AG10803 (cell line): ENCODE measurements around the gene PNPLA1.

Experiments used
- DNase-seq: peaks from one replicate; pipeline ENCODE4 v3.0.0; 2010; ENCODE audit warnings: low read depth
- H3K4me3 ChIP-seq: 2 replicates; pipeline ENCODE4 v1.5.1; 2011; ENCODE audit warnings: mild to moderate bottlenecking, low read length, control low read depth
- CTCF ChIP-seq: conservative IDR thresholded peaks from 2 replicates; pipeline ENCODE4 v1.5.1; 2011; ENCODE audit warnings: mild to moderate bottlenecking, low read length, control low read depth, inconsistent platforms

The PNPLA1 gene

GRCh38 chr6:36246506-36247268, 23.2 kb upstream of the PNPLA1 start:
- no peak for DNase-seq
- no peak for TF ChIP-seq CTCF

GRCh38 chr6:36247693-36248092, 22.2 kb upstream of the PNPLA1 start:
- no peak for TF ChIP-seq CTCF
- DNase-seq = peak; percentile 45
- H3K4me3 ChIP-seq = no peak overlapping the region

More at GRCh38 chr6:36246506-36247268, 23.2 kb upstream of the PNPLA1 start:
- no peak overlapping the region for H3K4me3 ChIP-seq

- H3K4me3 ChIP-seq = no peak overlapping the region
- TF ChIP-seq CTCF = no peak
- peak; percentile 33 for DNase-seq
These were observed 20.9 kb upstream of the PNPLA1 start for GRCh38 chr6:36248980-36249379.

- no peak for TF ChIP-seq CTCF
- peak; percentile 21 for DNase-seq
These were observed 20.3 kb upstream of the PNPLA1 start for GRCh38 chr6:36249536-36249935.

GRCh38 chr6:36252005-36252404, 17.9 kb upstream of the PNPLA1 start:
- H3K4me3 ChIP-seq = no peak overlapping the region
- DNase-seq = no peak
- no peak for TF ChIP-seq CTCF

More at GRCh38 chr6:36249536-36249935, 20.3 kb upstream of the PNPLA1 start:
- H3K4me3 ChIP-seq = no peak overlapping the region

- DNase-seq = no peak
- H3K4me3 ChIP-seq = no peak overlapping the region
These were observed 6.4 kb upstream of the PNPLA1 start for GRCh38 chr6:36263390-36264000.

More at GRCh38 chr6:36263390-36264000, 6.4 kb upstream of the PNPLA1 start:
- no peak for TF ChIP-seq CTCF
